ENCODE measurements around the gene COL9A3. TPM values are rescaled to one million over a fixed set of nuclear protein-coding genes. Genes with fewer than 3 reads are reported as not detected.

Gene COL9A3
- total RNA-seq, 1 donor from 2014 or later: 8.9 TPM

DNA sequence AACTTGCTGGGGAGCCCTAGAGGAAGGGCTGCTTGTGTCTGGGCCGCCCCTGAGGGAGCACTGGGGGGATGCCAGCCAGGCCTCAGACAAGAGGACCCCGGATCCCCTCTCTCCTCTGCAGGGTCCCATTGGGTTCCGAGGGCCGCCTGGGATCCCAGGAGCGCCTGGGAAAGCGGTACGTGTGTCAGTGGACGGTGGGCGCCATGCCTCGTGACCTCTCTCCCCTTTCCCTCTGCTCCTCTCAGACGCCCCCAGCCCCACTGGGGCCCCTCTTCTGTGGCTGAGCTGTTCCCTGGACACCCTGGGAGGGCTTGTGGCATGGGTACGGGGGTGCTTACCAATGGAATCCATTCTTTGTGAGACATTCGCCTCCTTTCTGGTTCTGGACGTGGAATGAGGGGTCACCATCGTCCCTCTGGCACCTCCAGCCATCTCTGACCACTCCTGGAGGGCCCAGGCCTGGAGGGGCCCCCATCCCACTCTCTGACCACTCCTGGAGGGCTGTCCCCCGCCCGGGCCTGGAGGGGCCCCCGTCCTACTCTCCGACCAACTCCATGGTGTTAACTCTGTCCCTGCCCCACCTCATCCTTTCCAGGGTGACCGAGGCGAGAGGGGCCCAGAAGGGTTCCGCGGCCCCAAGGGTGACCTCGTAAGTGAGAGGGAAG is 9.9 kb downstream of the COL9A3 start:
- TF ChIP-seq CTCF (IDR thresholded peaks at IDR 0.05): no peak
- Mint-ChIP-seq H3K4me1 (ENCODE audit: low read depth) (peaks cover 24% of the 10 kb centered on the region), H3K36me3 (ENCODE audit: low read depth) (no peaks in the 10 kb centered on the region), H3K4me3 (ENCODE audit: unreplicated experiment) (no peak overlapping the region), H3K27ac (ENCODE audit: unreplicated experiment) (no peak overlapping the region), H3K9me3 (ENCODE audit: low read depth) (no peaks in the 10 kb centered on the region), H3K27me3 (ENCODE audit: low read depth) (no peaks in the 10 kb centered on the region)
- no peak for DNase-seq (ENCODE audit: low spot score)

DNA sequence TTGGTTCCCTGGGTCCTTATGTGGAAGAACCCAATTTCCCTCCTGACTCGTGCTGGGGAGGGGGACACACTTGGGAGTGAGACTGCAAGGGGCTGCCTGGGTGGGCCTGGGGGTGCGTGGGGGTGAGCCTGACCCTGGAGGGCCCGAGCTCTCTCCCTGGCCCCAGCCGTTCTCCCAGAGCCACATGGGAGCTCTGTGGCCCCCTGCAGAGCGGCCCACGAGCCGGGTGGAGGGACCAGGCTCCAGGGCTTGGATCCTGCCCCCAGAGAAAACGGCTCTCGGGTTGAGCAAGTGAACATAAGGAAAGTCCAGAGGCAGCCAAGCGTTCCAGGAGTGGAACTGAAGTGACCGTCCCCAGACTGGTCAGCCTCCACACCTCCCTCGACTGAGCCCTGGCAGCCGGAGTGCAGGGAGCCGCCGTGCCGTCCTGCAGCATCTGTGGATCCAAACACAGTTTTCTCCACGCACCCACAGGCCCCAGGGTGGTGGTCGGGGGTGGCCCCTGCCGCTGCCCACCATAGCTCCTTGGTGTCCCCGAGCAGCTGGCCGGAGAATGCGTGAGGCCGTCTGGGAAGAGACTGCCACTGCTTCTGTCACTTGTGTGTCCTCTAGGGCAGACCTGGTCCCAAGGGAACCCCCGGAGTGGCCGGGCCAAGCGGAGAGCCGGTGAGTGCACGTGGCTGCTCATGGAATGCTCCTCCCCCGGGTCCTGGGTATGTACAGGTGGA is 10.6 kb downstream of the COL9A3 start:
- H3K9me3 Mint-ChIP-seq (ENCODE audit: low read depth): no peaks in the 10 kb centered on the region
- no peak for TF ChIP-seq CTCF (IDR thresholded peaks at IDR 0.05)
- peaks cover 27% of the 10 kb centered on the region for H3K4me1 Mint-ChIP-seq (ENCODE audit: low read depth)
- no peaks in the 10 kb centered on the region for H3K36me3 Mint-ChIP-seq (ENCODE audit: low read depth)
- H3K27ac Mint-ChIP-seq (ENCODE audit: unreplicated experiment): no peak overlapping the region
- no peaks in the 10 kb centered on the region for H3K27me3 Mint-ChIP-seq (ENCODE audit: low read depth)
- no peak overlapping the region for H3K4me3 Mint-ChIP-seq (ENCODE audit: unreplicated experiment)
- no peak for DNase-seq (ENCODE audit: low spot score)

DNA sequence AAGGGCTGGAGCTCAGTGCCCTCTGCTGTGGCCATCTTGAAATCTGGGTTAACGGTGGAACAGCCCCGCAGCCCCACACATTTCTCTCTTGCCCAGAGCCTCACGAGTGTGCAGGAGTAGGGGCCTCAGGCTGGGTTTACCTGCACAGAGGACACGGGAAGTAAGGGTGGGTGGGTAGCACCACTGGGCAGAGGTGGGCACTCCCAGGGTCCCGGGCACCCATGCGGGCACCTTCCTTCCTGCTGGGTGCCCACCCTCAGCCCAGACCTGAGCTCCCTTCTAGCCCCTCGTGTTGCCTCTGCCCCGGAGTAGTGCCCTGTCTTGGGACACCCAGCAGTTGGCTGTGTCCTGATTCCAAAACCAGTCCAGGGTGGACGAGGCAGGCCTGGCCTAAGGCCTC is 11.2 kb downstream of the COL9A3 start:
- H3K4me1 Mint-ChIP-seq (ENCODE audit: low read depth): peaks cover 28% of the 10 kb centered on the region
- no peaks in the 10 kb centered on the region for H3K27me3 Mint-ChIP-seq (ENCODE audit: low read depth)
- no peak for DNase-seq (ENCODE audit: low spot score)
- no peak overlapping the region for H3K27ac Mint-ChIP-seq (ENCODE audit: unreplicated experiment)
- no peaks in the 10 kb centered on the region for H3K36me3 Mint-ChIP-seq (ENCODE audit: low read depth)
- no peaks in the 10 kb centered on the region for H3K9me3 Mint-ChIP-seq (ENCODE audit: low read depth)
- TF ChIP-seq CTCF (IDR thresholded peaks at IDR 0.05): no peak
- no peak overlapping the region for H3K4me3 Mint-ChIP-seq (ENCODE audit: unreplicated experiment)

DNA sequence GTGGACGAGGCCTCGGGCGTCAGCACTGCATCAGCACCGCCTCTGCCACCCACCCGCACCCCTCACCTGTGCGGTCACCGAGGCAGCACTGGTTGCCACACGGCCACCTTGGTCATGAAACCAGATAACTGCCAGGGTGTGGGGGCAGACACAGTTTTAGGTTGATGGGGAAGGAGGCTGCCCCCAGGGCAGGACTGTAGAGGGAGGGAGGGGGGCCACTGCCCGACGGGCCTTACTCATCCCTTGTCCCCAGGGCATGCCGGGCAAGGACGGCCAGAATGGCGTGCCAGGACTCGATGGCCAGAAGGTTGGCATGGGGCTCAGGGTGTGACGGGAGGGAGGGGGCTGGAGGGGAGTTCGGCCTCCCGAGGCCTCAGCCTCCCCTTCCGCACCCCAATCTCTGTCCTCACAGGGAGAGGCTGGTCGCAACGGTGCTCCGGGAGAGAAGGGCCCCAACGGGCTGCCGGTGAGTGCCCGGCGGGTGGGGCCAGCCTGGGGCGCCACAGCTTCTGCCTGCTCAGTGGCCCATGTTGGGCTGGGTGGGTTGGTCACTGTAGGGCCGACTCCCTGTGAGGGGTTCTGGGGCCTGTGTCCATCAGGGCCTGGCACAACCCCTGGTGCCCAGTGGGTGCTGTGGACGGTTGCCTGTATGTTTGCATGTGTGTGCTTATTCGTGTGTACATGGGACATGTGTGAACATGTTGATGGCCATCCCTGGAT is 11.8 kb downstream of the COL9A3 start:
- DNase-seq (ENCODE audit: low spot score): no peak
- Mint-ChIP-seq H3K36me3 (ENCODE audit: low read depth) (no peaks in the 10 kb centered on the region), H3K27ac (ENCODE audit: unreplicated experiment) (no peak overlapping the region), H3K4me1 (ENCODE audit: low read depth) (peaks cover 24% of the 10 kb centered on the region), H3K27me3 (ENCODE audit: low read depth) (no peaks in the 10 kb centered on the region), H3K4me3 (ENCODE audit: unreplicated experiment) (no peak overlapping the region), H3K9me3 (ENCODE audit: low read depth) (no peaks in the 10 kb centered on the region)
- no peak for TF ChIP-seq CTCF (IDR thresholded peaks at IDR 0.05)

All from chondrocyte (in vitro differentiated cells).